Activated CD4-positive, alpha-beta T cell treated with anti-CD3 and anti-CD28 coated beads for 4 hours (primary cell): ENCODE results near the gene BAZ1A.
A peak's percentile ranks its signal among the peaks of the same experiment; 100 is the strongest.
"Not testable (repeated sequence)": the region's sequence is repeated elsewhere in the genome, so short reads cannot be mapped to it uniquely, and the experiment has no call there.

Experiments
- DNase-seq, 2 donors: peaks; one replicate each; pipeline ENCODE4 v3.0.0-alpha.2; 2020

Gene BAZ1A

GRCh38 chr14:34780646-34781045 lies 94.5 kb downstream of the BAZ1A start:
- DNase-seq, result no peak

- DNase-seq, result no peak
Observed at GRCh38 chr14:34778744-34779143, 96.4 kb downstream of the BAZ1A start.

GRCh38 chr14:34776611-34777010 lies 98.5 kb downstream of the BAZ1A start:
- DNase-seq, result no peak

GRCh38 chr14:34775922-34776321 lies 99.2 kb downstream of the BAZ1A start:
- DNase-seq, result no peak

- DNase-seq, result no peak
Observed at GRCh38 chr14:34775342-34775741, 99.8 kb downstream of the BAZ1A start.

- DNase-seq, result no peak
Observed at GRCh38 chr14:34770901-34771300, 104.3 kb downstream of the BAZ1A start.

- DNase-seq, result no peak
Observed at GRCh38 chr14:34766606-34767005, 108.6 kb downstream of the BAZ1A start.

GRCh38 chr14:34766060-34766459 lies 109.1 kb downstream of the BAZ1A start:
- no peak for DNase-seq

- no peak for DNase-seq
Observed at GRCh38 chr14:34755215-34755614, 119.9 kb downstream of the BAZ1A start.

GRCh38 chr14:34754687-34755086 lies 120.5 kb downstream of the BAZ1A start:
- no peak for DNase-seq

GRCh38 chr14:34750670-34751069 lies 124.5 kb downstream of the BAZ1A start:
- no peak for DNase-seq

- DNase-seq, result no peak
Observed at GRCh38 chr14:34750233-34750632, 124.9 kb downstream of the BAZ1A start.

GRCh38 chr14:34749408-34749807 lies 125.8 kb downstream of the BAZ1A start:
- DNase-seq, result no peak

GRCh38 chr14:34742270-34743115 lies 132.7 kb downstream of the BAZ1A start:
- DNase-seq, result no peak

GRCh38 chr14:34741840-34742239 lies 133.3 kb downstream of the BAZ1A start:
- no peak for DNase-seq

GRCh38 chr14:34740139-34740538 lies 135.0 kb downstream of the BAZ1A start:
- DNase-seq, result not testable (repeated sequence)

GRCh38 chr14:34737079-34737478 lies 138.1 kb downstream of the BAZ1A start:
- DNase-seq, result not testable (repeated sequence)

GRCh38 chr14:34733245-34733644 lies 141.9 kb downstream of the BAZ1A start:
- DNase-seq, result no peak

GRCh38 chr14:34732802-34733201 lies 142.4 kb downstream of the BAZ1A start:
- DNase-seq, result no peak

GRCh38 chr14:34723867-34724266 lies 151.3 kb downstream of the BAZ1A start:
- no peak for DNase-seq

- DNase-seq, result peak; percentile 18 to 46
Observed at GRCh38 chr14:34722723-34723545, 152.2 kb downstream of the BAZ1A start.

GRCh38 chr14:34721129-34721528 lies 154.0 kb downstream of the BAZ1A start:
- no peak for DNase-seq

GRCh38 chr14:34718750-34719304 lies 156.3 kb downstream of the BAZ1A start:
- DNase-seq, result no peak
